Stimulated activated CD8-positive, alpha-beta memory T cell treated with anti-CD3 and anti-CD28 coated beads, Interleukin-4, amount 100 ng/mL, for 4 hours (primary cell): Measurements from ENCODE around the gene ADAMTS2.
A peak's percentile ranks its signal among the peaks of the same experiment; 100 is the strongest.

ENCODE experiments used
- DNase-seq, 2 donors: peaks; one replicate each; pipeline ENCODE4 v3.0.0-alpha.2; 2020; ENCODE audit warnings: low read depth in 2 of 2, low spot score in 1 of 2

The ADAMTS2 gene

DNA sequence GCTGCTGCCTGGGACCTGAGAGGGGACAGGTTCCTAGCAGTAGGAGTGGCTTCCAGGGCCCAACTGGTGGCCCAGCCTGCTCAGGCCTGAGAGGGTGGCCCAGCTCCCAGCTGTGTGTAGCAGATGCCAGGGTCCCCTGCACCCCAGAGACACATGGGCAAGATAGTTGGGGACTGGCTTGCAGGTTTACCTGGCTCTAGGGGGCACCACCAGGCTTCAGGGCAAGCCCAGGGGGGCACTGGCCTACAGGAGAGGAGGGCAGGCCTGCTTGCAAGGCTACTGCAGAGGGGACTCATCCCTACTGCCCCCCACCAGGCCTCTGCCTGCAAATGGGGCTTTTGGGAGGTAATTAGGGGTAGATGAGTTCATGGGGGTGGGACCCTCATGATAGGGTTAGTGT, 161.8 kb downstream of the ADAMTS2 start:
- DNase-seq: no peak

DNA sequence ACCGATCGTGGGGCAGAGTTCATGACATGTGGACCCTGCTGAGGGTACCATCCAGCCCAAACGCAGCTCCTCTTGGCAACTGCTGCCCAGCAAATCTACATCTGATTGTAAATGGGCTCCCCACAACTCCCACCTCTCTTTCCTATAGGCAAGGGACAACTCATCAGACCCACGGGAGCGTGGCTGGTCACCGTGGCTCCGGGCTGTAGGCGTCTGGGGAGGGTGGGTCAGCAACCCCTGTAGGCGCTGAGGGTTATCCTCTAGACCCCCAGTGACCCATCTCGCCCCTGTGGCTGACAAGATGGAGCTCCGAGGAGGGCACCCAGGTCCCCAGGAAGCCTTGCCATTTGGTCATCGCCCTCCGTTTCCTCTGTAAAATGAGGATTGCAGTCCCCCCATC, 162.7 kb downstream of the ADAMTS2 start:
- DNase-seq: no peak

DNA sequence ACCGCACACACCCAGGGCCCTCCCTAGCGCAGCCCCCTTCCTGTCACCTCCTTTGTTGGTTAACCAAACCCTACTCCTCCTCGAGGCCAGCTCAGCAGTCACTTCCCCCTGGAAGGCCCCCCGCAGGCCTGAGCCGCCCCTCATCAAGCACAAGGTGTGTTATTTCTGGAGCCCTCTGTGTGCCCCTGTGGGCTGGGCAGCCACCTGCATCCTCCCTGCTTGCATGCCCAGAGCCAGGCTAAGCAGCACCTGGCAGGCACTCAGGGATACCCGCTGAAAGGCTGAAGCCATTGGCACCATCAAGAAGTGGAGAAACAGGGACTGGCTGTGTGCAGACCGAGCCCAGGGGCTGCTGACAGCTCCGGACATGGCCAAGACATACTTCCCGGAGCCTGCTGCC, 163.3 kb downstream of the ADAMTS2 start:
- DNase-seq: no peak

DNA sequence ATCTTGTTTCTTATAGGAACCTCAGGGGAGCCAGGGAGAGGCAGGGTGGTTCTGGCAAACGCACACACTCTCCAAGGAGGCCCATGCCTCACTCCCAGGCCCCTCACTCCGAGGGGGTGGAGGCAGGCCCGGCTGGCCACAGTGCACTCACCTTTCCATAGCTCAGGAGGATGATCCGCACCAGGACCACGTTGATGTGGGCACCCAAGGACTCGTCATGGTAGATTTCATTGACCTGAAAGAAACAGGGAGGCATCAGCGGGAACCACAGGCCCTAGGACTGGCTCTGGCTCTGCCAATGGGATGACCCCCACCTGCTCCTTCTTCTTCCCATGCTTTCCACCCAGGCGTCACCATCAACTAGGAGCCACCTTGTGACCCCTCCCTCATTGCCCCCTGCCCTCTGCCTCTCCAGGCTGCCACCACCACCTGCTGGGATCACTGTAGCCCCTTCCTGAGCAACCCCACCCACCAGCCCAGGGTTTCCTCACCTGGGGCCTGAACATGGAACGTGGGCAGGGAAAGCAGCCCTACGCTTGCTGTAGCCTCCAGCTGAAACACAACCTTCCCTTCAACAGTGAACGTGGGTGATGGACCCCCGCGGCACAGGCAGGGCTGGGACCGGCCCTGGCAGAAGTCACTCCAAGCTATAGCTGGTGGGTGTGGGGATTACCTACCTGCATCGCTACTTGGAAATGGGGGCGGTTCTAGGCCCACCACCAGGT, 164.2 kb downstream of the ADAMTS2 start:
- DNase-seq: no peak

DNA sequence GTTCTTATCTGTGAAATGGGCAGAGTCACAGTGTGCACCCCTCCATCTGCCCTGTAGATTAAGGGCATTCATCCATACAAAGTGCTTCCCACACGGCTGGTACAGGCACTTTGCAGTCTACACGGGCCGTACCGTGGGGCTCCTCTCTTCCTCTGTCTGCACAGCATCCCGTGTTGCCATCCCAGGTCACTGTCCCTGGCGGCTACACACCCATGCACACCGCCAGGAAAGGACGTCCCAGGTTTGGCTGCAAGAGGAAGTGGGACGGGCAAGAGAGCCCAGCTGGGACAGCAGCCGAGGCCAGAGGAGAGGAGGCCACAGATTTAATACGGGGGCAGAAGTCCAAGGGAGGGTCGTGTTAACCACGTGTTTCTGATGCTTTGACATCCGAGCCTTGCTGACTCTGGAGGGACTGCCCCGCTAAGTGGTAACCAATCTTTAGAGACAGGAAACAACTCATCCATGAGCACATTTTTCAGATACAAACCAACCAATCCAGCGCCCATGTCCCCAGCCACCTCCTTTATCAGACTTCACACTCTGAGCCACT, 165.1 kb downstream of the ADAMTS2 start:
- DNase-seq: no peak

DNA sequence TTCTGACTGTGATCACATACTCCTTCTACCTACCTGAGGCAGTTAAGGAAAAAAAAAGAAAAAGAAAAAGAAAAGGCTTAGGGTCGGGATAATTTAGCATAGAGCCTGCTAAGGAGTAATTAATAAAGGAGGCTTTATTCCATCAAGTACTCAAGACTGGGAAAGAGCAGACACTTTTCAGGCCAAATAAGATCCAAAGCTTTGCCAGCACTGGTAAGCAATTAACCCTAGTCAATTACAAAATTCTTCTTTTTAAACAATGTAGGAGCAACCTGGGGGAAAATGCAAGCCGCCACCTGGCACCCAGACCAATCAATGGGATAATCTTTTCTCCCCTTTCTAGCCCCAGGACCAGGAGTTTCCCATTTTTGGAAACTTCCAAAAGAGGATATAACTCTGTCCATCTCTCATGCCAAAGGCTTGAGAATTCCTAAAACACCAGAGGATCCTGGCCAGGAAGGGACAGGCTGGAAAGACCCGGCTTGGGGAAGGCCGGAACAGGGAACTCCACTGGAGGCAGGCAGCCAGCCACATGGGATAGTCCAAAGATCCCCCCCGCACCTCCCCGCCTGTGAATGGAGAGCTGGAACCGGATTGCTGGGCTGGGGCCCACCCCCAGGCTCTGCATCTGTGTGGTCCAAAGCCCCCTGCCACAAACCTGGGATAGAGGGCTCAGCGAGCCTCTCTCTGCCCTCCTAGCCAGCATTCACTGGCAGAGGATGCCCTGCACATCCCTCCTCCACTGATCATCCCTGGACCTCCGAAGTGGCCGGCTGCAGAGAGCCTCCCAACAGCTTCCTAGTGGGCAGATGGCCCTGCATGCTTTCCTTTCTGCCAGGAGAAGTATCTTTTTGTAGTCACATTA, 167.3 kb downstream of the ADAMTS2 start:
- no peak for DNase-seq

DNA sequence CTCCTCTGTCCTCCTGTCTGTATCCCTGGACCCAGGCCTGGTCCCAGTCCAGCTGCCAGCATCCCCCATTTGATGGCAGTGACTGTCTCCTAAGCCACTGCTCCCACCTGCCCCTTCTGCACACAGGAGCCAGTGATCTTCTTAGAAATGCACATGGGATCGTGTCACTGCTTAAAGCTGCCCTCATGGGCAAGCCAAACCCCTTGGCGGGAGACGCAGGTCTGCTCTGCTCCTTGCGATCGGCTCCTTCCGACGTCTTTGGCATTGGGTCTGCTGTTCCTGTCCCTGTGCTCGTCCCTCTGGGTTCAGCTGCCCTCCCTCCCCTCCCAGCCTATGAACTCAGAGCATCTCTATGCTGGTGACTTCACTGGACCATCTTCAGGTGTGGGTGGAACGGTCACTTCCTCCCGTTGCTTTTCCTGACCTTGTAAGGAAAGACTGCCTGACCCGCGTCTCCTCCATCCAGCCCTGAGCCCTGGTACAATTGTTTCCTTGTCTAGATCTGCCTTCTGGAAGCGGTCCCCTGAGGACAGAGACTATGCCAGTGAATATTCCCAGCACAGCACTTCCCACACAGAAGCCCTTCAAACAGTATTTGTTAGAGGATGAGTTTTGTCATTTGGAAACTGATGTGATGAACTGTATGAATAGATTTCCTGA, 168.6 kb downstream of the ADAMTS2 start:
- DNase-seq: no peak

DNA sequence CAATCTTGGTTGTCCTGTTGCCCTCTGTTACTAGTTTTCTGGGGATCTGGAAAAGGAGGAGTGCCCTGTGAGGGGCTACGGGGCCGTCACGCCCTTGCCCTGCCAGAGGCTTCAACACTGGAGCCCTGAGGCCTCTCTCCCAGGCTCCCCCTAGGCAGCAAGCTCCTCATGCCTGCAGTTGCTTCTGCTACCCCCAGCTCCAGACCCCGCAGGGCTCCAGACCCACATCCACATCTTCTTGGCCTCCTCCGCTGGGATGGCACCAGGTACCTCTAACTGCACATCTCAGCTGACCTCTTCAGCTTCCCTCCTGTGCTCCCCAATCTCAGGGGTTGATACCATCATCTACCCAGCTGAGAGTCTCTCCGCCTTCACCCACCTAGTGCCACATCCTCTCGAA, 169.1 kb downstream of the ADAMTS2 start:
- DNase-seq: no peak

DNA sequence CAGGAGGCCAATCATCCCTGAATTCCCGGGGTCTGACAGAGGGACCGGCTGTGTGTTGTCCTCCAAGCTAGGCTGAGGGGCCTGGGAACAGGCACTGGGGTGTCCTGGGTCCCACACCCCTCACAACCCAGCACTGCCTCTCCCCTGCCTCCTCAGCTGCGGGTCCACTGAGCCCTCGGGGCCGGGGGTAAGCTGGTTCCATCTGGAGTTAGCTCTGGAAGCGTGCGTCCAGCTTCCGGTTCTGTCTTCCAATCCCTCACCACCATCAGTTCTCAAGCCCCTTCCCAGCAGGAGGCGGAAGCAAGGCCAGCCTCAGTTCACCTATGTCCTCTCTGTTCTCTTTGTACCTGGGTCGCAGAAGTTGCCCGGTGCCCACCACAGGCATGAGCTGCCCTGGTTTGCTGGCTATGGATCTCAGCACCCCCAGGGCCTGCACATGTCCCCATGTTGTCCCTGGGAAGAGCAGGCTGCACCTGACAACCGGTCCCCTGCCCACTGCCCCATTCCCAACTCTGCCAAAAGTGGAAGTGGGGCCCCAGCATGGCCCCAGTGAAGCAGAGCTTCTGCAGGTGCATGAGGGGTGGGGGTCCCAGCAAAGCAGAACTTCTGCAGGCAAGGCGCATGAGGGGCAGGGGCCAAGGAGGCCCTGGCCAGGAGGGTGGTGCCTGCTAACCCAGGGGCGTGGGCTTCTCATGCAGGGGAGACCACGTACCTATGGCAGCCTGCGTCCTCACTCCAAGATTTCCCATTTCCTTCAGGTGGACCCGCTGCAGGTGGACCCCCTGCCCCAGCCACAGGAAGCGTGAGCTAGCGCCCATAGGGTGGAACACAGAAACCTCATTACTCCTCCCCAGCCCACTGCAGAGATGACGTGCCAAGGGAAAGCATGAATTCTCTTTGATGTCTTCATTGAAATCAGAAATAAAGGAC, 173.2 kb downstream of the ADAMTS2 start:
- no peak for DNase-seq

DNA sequence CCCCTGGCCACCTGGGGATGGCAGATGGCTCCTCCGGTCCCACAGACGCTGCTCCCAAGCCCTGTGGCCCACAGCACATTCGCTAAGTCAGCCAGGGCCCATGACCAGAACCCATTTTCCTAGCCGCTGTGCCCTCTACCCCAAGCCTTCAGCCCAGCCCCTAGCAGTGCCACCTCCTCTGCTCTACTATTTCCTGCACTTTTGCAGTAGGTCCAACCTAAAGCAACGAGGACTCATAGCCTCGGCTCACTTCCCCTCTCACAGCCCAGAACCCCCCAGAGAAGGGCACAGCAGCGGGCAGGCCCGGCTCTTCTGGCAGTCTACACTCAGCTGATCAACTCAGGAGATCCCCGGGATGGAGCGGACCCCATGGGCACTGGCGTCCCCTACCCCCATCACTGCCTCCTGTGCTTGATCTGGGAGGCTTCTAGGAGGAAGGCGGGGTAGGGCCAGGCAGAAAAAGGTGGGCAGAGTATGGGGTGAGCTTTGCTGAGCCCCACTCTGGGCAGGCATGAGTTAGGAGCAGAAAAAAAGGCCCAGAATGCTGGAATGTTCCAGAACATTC, 173.9 kb downstream of the ADAMTS2 start:
- DNase-seq: no peak

DNA sequence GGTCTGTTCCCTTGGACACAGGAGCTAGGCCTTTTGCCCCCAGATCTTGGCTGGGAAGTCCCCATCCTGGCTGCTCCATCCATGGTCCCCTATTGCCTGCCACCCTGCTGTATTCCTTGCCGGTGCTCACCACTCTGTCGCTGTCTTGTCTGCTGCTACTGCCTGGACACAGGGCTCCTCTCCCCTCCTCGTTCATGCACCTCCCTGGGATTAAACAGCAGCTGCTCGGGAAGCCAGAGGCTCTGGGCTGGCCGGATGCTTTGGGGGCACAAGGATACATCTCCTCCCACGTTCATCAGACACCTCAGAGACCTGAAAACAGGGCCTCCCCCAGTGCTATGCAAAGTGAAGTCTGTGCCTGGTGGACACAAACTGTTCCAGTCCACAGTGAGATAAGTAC, 174.7 kb downstream of the ADAMTS2 start:
- no peak for DNase-seq

DNA sequence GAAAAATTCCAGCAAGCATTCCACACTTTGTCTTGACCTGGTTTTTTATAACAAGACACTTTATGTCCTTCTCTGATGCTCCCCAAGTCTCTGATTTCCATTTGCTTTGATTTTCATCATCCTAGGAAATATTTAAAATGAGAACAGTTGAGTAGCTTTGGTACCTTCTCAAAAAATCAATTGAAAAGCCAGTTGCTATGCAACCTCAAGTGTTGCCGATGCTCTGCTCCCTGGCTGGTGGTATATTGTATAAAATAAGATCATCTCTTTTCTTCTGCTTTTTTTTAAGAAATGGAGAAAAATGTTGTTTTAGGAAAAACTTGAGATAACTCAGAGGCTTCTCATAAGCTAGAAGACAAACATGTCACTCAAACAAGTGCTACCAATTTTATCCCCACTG, 175.4 kb downstream of the ADAMTS2 start:
- no peak for DNase-seq

DNA sequence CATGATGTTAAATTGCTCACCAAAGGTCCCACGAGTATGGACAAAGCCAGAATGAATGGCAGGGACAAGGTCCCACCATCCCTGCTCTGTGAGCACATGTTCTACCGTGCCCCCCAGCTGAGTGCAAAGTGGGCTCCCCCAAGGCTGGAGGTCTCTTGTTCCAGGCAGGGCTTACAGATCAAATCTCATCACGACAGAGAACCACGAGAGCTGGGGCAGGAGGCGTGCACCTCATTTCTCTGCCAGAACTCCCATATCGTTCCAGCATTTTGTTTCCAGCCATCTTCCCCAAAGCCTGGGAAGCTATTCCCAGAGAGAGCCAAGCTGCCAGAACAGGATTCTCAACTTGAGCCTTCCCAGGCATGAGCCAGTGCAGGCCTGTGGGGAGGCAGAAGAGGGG, 176.6 kb downstream of the ADAMTS2 start:
- DNase-seq: no peak

DNA sequence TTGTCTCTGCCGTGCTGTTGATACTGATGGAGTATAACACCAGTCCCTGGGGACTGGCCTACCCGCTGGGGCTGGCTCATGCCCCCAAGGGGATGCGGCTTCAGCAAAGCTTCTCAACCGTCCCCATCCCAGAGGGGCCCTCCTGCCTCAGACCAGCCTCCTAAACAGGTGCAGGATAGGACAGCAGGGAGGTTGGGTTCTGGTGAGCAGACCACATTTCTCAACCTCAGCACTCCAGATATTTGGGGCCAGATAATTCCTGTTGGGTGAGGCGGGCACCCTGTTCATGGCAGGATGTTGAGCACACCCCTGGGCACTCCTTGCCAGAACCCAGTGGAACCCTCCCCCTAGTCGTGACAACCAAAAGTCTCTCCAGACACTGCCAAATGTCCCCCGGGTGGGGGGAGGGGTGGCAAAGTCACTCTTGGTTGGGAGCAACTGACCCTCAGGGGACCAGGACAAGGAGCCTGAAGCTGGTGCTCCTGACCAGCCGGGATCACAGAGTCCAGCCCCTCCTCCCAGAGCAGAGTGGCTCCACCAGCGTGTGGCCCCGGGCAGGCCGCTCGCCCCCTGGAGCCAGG, 177.3 kb downstream of the ADAMTS2 start:
- no peak for DNase-seq

DNA sequence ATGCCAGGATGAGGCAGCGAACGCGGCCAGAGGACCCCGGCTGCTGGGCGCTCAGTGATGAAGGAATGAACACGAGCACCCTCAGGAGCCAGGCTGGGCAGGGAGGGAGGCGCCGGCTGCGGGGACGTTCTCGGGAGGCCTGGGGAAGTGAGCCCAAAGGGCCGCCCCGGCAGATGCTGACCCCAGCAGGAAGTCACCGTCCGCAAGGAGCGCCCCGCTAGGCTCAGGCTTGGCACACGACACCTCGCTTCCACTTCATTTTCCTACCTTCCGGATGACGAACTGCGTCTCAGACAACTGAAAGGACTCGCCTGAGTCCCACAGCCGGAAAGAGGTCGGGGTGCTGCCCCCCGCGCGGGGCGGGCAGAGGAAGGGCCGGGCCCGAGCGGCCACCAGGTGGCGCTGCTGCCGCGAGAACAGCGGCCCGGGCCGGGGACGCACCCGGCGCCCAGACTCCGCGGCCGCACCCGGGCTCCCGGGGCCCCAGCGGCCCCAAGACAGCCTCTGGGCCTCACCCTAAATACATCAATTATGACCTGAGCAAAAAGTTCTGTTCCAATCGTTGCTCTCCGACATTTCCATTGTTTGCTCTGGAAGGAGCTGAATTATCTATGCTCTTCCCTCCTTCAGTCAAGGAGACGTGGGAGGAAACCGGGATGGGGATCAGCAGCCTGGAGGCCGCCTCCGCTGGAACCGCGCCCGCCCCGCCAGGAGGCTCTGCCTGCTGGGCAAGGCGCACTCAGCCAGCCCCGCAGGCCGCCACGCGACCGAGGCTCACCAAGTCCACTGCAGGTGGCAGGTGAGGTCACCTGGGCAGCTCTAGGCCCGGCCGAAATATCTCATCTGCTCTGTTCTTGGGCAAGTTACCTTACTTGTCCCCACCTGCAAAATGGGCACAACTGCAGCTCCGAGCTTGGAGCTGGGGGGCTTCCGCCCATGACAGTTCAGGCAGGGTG, 178.1 kb downstream of the ADAMTS2 start:
- peak; percentile 25 to 43 for DNase-seq

DNA sequence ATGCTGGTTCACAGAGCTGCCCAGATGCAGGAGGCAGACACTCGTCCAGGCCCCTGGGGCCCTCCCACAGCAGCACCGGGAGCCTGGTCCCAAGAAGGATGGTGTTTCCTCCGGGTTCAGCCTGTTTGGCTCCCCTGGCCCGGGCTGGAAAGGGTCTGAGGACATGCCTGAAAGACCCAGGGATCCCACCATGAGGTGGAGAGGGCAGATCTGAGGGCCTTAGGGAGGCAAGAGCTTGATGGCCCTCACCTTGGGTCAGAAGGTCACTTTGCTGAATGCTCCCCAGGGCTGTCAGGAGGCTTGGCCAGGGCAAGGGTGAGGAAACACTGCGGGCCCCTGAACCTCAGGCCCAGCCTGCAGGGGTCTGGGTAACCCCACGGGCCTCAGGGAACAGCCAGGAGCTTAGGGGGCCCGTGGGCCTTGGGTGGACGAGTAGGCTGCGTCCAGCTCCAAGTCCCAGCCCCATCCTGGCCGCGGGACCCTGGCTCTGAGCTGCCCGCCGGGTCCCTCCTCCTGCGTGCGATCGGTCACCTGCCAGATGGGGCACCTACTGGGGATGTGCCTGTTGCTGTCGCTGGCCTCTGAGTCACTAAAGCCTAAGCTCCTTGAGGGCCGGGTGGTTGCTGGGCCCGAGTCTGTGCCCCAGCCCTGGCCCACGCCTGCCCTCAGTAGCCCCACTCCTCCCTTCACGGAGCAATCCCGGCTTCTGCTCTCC, 178.9 kb downstream of the ADAMTS2 start:
- DNase-seq: no peak

DNA sequence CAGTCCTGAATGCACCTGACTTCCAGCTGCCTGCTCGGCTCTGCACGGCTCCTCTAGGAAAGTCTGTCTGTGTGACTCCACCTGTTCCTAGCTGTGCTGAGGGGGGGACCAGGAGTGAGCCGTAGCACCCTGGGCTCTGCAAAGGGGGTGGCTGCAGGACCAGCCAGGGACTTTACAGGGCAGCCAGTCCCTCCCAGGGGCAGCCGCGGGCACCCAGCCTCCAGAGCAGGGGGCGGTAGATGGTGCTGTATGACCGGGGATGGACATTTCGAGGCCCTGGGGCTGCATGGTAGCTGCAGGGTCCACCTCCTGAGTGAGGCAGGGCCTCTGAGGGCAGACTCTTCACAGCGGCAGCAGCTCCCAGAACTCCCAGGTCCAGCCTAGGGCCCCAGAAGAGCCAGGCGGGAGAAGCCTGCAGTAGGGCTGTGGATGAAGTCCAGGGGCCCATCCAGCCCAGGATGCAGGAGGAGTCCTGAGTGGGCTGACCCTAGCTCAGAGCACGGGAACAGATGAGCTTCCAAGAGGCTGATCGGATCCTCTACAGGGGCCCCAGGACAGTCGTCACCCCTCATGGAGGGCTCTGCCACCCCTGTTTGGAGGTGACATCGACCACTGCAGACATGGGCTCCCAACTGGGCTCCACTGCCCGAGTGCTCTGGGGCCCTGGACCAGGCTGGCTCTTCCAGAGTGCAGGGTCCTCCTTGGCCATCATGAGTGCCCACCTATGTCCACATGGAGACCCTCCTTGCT, 179.7 kb downstream of the ADAMTS2 start:
- DNase-seq: no peak
